OCI-LY7 (cell line): ENCODE data around the gene CAMSAP3. TPM values are rescaled to one million over a fixed set of nuclear protein-coding genes. Genes with fewer than 3 reads are reported as not detected.

ENCODE experiments used
- BruUV-seq: library from RNA; stranded (reverse); fragments of 400-500 nt; replicated peaks from 2 replicates; lab custom pipeline; 2021; lab: Mats Ljungman, UMichigan
- CTCF ChIA-PET: fragments of 300-600 bp; sonication (Branson Sonifier 250); formaldehyde crosslinking; loops from one replicate; lab custom pipeline; 2022; ENCODE audit warnings: antibody characterized with exemption; ENCODE audit not compliant: unreplicated experiment; lab: Charles Lee
- POLR2A ChIA-PET: fragments of 300-600 bp; sonication (Branson Sonifier 250); formaldehyde crosslinking; loops from one replicate; lab custom pipeline; 2022; ENCODE audit warnings: antibody characterized with exemption; lab: Charles Lee
- DNase-seq: peaks from one replicate; pipeline ENCODE4 v3.0.0-alpha.2; 2015; ENCODE audit warnings: low spot score
- H2AFZ ChIP-seq: fragments of 200-600 bp; sonication (generic), shearing (Covaris generic); 2 replicates; pipeline ENCODE4 v1.6.1; 2014; ENCODE audit warnings: mild to moderate bottlenecking, antibody characterized with exemption, low read length, moderate library complexity
- H3K27ac ChIP-seq: fragments of 200-600 bp; sonication (generic); 2 replicates; pipeline ENCODE4 v1.5.1; 2014; ENCODE audit warnings: mixed run types, low read depth, mild to moderate bottlenecking, moderate library complexity, low read length, inconsistent platforms; ENCODE audit not compliant: poor library complexity, severe bottlenecking
- H3K36me3 ChIP-seq: fragments of 200-600 bp; sonication (generic); 2 replicates; pipeline ENCODE4 v1.6.1; 2014; ENCODE audit warnings: mild to moderate bottlenecking, antibody characterized with exemption, low read length, moderate library complexity, mixed read lengths; ENCODE audit not compliant: insufficient read depth
- H3K4me1 ChIP-seq: fragments of 200-600 bp; sonication (generic); 2 replicates; pipeline ENCODE4 v1.5.1; 2014; ENCODE audit warnings: mild to moderate bottlenecking, low read length; ENCODE audit not compliant: insufficient read depth, poor library complexity, severe bottlenecking
- H3K4me2 ChIP-seq: fragments of 200-600 bp; sonication (generic); 2 replicates; pipeline ENCODE4 v1.6.1; 2014; ENCODE audit warnings: mild to moderate bottlenecking, low read length
- H3K4me3 ChIP-seq: fragments of 200-600 bp; sonication (generic); 2 replicates; pipeline ENCODE4 v1.5.1; 2014; ENCODE audit warnings: mild to moderate bottlenecking, low read depth, low read length; ENCODE audit not compliant: poor library complexity, severe bottlenecking
- H3K79me2 ChIP-seq: fragments of 200-600 bp; sonication (generic); 2 replicates; pipeline ENCODE4 v1.6.1; 2016; ENCODE audit warnings: low read depth, mild to moderate bottlenecking, low read length, moderate library complexity, mixed read lengths; ENCODE audit not compliant: insufficient read depth
- H3K9me2 ChIP-seq: fragments of 200-600 bp; sonication (generic); 2 replicates; pipeline ENCODE4 v1.6.1; 2016; ENCODE audit warnings: mild to moderate bottlenecking, low read length, mixed read lengths; ENCODE audit not compliant: insufficient read depth
- H3K9me3 ChIP-seq: fragments of 200-600 bp; sonication (generic); 2 replicates; pipeline ENCODE4 v1.6.1; 2014; ENCODE audit warnings: mild to moderate bottlenecking, mixed run types, low read length, mixed read lengths
- H4K20me1 ChIP-seq: fragments of 200-600 bp; sonication (generic); 2 replicates; pipeline ENCODE4 v1.6.1; 2014; ENCODE audit warnings: mild to moderate bottlenecking, antibody characterized with exemption, low read length, moderate library complexity, mixed read lengths; ENCODE audit not compliant: insufficient read depth
- CTCF ChIP-seq: fragments of 200-600 bp; sonication (generic); conservative IDR thresholded peaks from 2 replicates; pipeline ENCODE4 v1.5.1; 2014; ENCODE audit warnings: mild to moderate bottlenecking, antibody characterized with exemption, low read length, moderate library complexity, mixed read lengths
- EZH2phosphoT487 ChIP-seq: fragments of 200-600 bp; sonication (generic); IDR thresholded peaks from 2 replicates; pipeline ENCODE4 v1.6.1; 2018; ENCODE audit warnings: low read depth, borderline replicate concordance, mild to moderate bottlenecking, mixed run types, antibody characterized with exemption, low read length, moderate library complexity, mixed read lengths
- intact Hi-C: fragments of 100-400 bp; cut with micrococcal nuclease; formaldehyde crosslinking; loops from one replicate; pipeline ENCODE4 v1.10.0; 2022; ENCODE audit not compliant: unreplicated experiment
- total RNA-seq, 2 experiments: library from RNA; depleted of rRNA in 1 of 2; stranded (reverse); fragments of >200 nt in 1 of 2; shearing (Covaris generic) in 1 of 2; gene quantifications; 2 replicates each; pipeline ENCODE4 v1.2.3, GENCODE V29; 2014 to 2022

CAMSAP3 gene
- total RNA-seq, 2 experiments from 2014 or later, result 1.6 to 1.9 TPM

- H3K4me3 ChIP-seq, result no peak overlapping the region
- CTCF ChIA-PET, result no interaction called here
- no peak overlapping the region for H2AFZ ChIP-seq
- H4K20me1 ChIP-seq, result no peaks in the 10 kb centered on the region
- no peaks in the 10 kb centered on the region for H3K9me3 ChIP-seq
- no peak for DNase-seq
- BruUV-seq, result no TSS peak
- no peaks in the 10 kb centered on the region for H3K79me2 ChIP-seq
- no peaks in the 10 kb centered on the region for H3K9me2 ChIP-seq
- H3K27ac ChIP-seq, result no peak overlapping the region
- H3K4me2 ChIP-seq, result no peak overlapping the region
- intact Hi-C loops, result no loop called here
- no peaks in the 10 kb centered on the region for H3K4me1 ChIP-seq
- TF ChIP-seq EZH2phosphoT487 (no peak), CTCF (no peak)
- POLR2A ChIA-PET, result no interaction called here
- H3K36me3 ChIP-seq, result no peaks in the 10 kb centered on the region
Measured at GRCh38 chr19:7578127-7578526, 17.5 kb upstream of the CAMSAP3 start.

- ChIA-PET POLR2A (no interaction called here), CTCF (no interaction called here)
- H3K9me3 ChIP-seq, result no peaks in the 10 kb centered on the region
- intact Hi-C loops, result no loop called here
- H2AFZ ChIP-seq, result no peak overlapping the region
- no peak overlapping the region for H3K4me3 ChIP-seq
- no peaks in the 10 kb centered on the region for H3K79me2 ChIP-seq
- TF ChIP-seq EZH2phosphoT487 (no peak), CTCF (no peak)
- no peaks in the 10 kb centered on the region for H4K20me1 ChIP-seq
- H3K36me3 ChIP-seq, result no peaks in the 10 kb centered on the region
- no peak for DNase-seq
- H3K9me2 ChIP-seq, result no peaks in the 10 kb centered on the region
- no peak overlapping the region for H3K27ac ChIP-seq
- no peaks in the 10 kb centered on the region for H3K4me1 ChIP-seq
- no TSS peak for BruUV-seq
- H3K4me2 ChIP-seq, result no peak overlapping the region
Measured at GRCh38 chr19:7579182-7579581, 16.5 kb upstream of the CAMSAP3 start.

- Histone ChIP-seq H3K9me3 (no peaks in the 10 kb centered on the region), H3K9me2 (no peaks in the 10 kb centered on the region), H3K27ac (no peak overlapping the region), H4K20me1 (no peaks in the 10 kb centered on the region), H3K79me2 (no peaks in the 10 kb centered on the region), H3K4me1 (no peaks in the 10 kb centered on the region), H3K36me3 (no peaks in the 10 kb centered on the region), H3K4me3 (no peak overlapping the region), H2AFZ (no peak overlapping the region), H3K4me2 (no peak overlapping the region)
- TF ChIP-seq CTCF (no peak), EZH2phosphoT487 (no peak)
- intact Hi-C loops, result no loop called here
- ChIA-PET POLR2A (no interaction called here), CTCF (no interaction called here)
- no TSS peak for BruUV-seq
- no peak for DNase-seq
Measured at GRCh38 chr19:7582446-7582845, 13.2 kb upstream of the CAMSAP3 start.
